Hepatocyte (in vitro differentiated cells): ENCODE results near the gene CCNT1. TPM values are rescaled to one million over a fixed set of nuclear protein-coding genes. Genes with fewer than 3 reads are reported as not detected.

ENCODE experiments used
- DNase-seq: peaks from one replicate; pipeline ENCODE4 v3.0.0-alpha.2; 2016; ENCODE audit warnings: low spot score
- H2AFZ ChIP-seq: fragments of 200-600 bp; sonication (generic); 2 replicates; pipeline ENCODE4 v1.6.0; 2016; ENCODE audit warnings: antibody characterized with exemption, mild to moderate bottlenecking
- H3K27ac ChIP-seq: fragments of 200-600 bp; sonication (generic); 2 replicates; pipeline ENCODE4 v1.5.1; 2016; ENCODE audit warnings: mild to moderate bottlenecking
- H3K27me3 ChIP-seq: fragments of 200-600 bp; sonication (generic); 2 replicates; pipeline ENCODE4 v1.6.1; 2016
- H3K36me3 ChIP-seq: fragments of 200-600 bp; sonication (generic); replicated peaks from 2 replicates; pipeline ENCODE4 v1.5.1; 2016; ENCODE audit warnings: low read depth; ENCODE audit not compliant: insufficient read depth
- H3K4me1 ChIP-seq: fragments of 200-600 bp; sonication (generic); 2 replicates; pipeline ENCODE4 v1.5.1; 2016; ENCODE audit warnings: mild to moderate bottlenecking, moderate library complexity; ENCODE audit not compliant: insufficient read depth
- H3K4me2 ChIP-seq: fragments of 200-600 bp; sonication (generic); 2 replicates; pipeline ENCODE4 v1.6.0; 2016
- H3K4me3 ChIP-seq: fragments of 200-600 bp; sonication (generic); 2 replicates; pipeline ENCODE4 v1.5.1; 2016; ENCODE audit warnings: mild to moderate bottlenecking
- H3K79me2 ChIP-seq: fragments of 200-600 bp; sonication (generic); 2 replicates; pipeline ENCODE4 v1.6.0; 2017; ENCODE audit warnings: mild to moderate bottlenecking
- H3K9me2 ChIP-seq: fragments of 200-600 bp; sonication (generic); replicated peaks from 2 replicates; pipeline ENCODE4 v1.6.0; 2017; ENCODE audit warnings: mild to moderate bottlenecking; ENCODE audit not compliant: insufficient read depth
- H3K9me3 ChIP-seq: fragments of 200-600 bp; sonication (generic); 2 replicates; pipeline ENCODE4 v1.5.1; 2016; ENCODE audit warnings: low read depth, mild to moderate bottlenecking
- H4K20me1 ChIP-seq: fragments of 200-600 bp; sonication (generic); 2 replicates; pipeline ENCODE4 v1.6.0; 2016; ENCODE audit warnings: mild to moderate bottlenecking; ENCODE audit not compliant: insufficient read depth, poor library complexity, severe bottlenecking
- CTCF ChIP-seq: fragments of 200-600 bp; sonication (generic); IDR thresholded peaks from 2 replicates; pipeline ENCODE4 v1.5.1; 2016; ENCODE audit warnings: antibody characterized with exemption, mild to moderate bottlenecking; ENCODE audit not compliant: poor library complexity
- EZH2 ChIP-seq: fragments of 200-600 bp; sonication (generic); IDR thresholded peaks from 2 replicates; pipeline ENCODE4 v1.6.1; 2016; ENCODE audit warnings: antibody characterized with exemption, mild to moderate bottlenecking, borderline replicate concordance
- EZH2phosphoT487 ChIP-seq: fragments of 200-600 bp; sonication (generic); IDR thresholded peaks from one replicate; pipeline ENCODE4 v1.6.1; 2018; ENCODE audit warnings: antibody characterized with exemption, mild to moderate bottlenecking, low read depth, moderate library complexity; ENCODE audit not compliant: unreplicated experiment, severe bottlenecking
- WGBS: methylation state at CpG from one replicate; pipeline ENCODE4 v1.1.6; 2016; ENCODE audit warnings: low lambda C conversion rate; ENCODE audit errors: missing lambda C conversion rate; 5-methylcytosine and 5-hydroxymethylcytosine counted together
- microRNA counts: library from miRNA; unstranded; fragments of <30 nt; microRNA quantifications from one replicate; lab custom pipeline; 2017
- microRNA-seq: library from miRNA; unstranded; fragments of <30 nt; microRNA quantifications from one replicate; pipeline ENCODE4, GENCODE V29; 2017
- polyA plus RNA-seq: library from polyadenylated mRNA; unstranded; fragments of >200 nt; fragmentation: Nextera tagmentation; extraction: Ambion mirVana; gene quantifications from 2 replicates; pipeline ENCODE4 v1.2.1, GENCODE V29; 2016
- small RNA-seq: library from RNA; depleted of rRNA; stranded (forward); fragments of <200 nt; gene quantifications from one replicate; pipeline ENCODE3, GENCODE V24; 2014
- total RNA-seq: library from RNA; depleted of rRNA; stranded (reverse); fragments of >200 nt; gene quantifications from 2 replicates; pipeline ENCODE4 v1.2.3, GENCODE V29; 2014

Gene CCNT1
- total and polyA plus RNA-seq, 2 experiments from 2014 or later, result 5.2 to 27.0 TPM

- no peaks in the 10 kb centered on the region for H3K4me1 ChIP-seq
Measured at GRCh38 chr12:48640854-48641253, 75.7 kb downstream of the CCNT1 start.

GRCh38 chr12:48640428-48640827, 76.1 kb downstream of the CCNT1 start:
- no peak overlapping the region for H3K27ac ChIP-seq

More at GRCh38 chr12:48640854-48641253, 75.7 kb downstream of the CCNT1 start:
- Histone ChIP-seq H3K9me3 (no peaks in the 10 kb centered on the region), H4K20me1 (no peaks in the 10 kb centered on the region), H3K4me3 (no peak overlapping the region), H3K36me3 (no peaks in the 10 kb centered on the region), H3K4me2 (no peak overlapping the region), H2AFZ (no peak overlapping the region), H3K27ac (no peak overlapping the region), H3K27me3 (no peaks in the 10 kb centered on the region), H3K79me2 (no peaks in the 10 kb centered on the region), H3K9me2 (no peaks in the 10 kb centered on the region)
- WGBS, result 97% methylated on average over 3 of the region's 3 CpGs
- TF ChIP-seq CTCF (no peak), EZH2phosphoT487 (no peak), EZH2 (no peak)
- no peak for DNase-seq

More at GRCh38 chr12:48640428-48640827, 76.1 kb downstream of the CCNT1 start:
- Histone ChIP-seq H3K9me3 (no peaks in the 10 kb centered on the region), H3K4me3 (no peak overlapping the region), H3K4me1 (no peaks in the 10 kb centered on the region), H3K79me2 (no peaks in the 10 kb centered on the region), H3K27me3 (no peaks in the 10 kb centered on the region), H4K20me1 (no peaks in the 10 kb centered on the region), H3K9me2 (no peaks in the 10 kb centered on the region), H2AFZ (no peak overlapping the region), H3K4me2 (no peak overlapping the region), H3K36me3 (no peaks in the 10 kb centered on the region)
- no peak for TF ChIP-seq EZH2phosphoT487
- no peak for TF ChIP-seq EZH2
- TF ChIP-seq CTCF, result no peak
- DNase-seq, result no peak

MicroRNA genes within 50 kb of the gene (microRNA counts, 767-probe panel; counts per million panel counts)
- microRNA hsa-miR-1291 (lab: Ali Mortazavi, UCI), result not detected

Small RNA genes lying within 50 kb of the gene (microRNA-seq; reads per million reads assigned to microRNA genes)
- not detected for gene MIR1291

Small RNA genes lying within 50 kb of the gene (small RNA-seq; reads per million reads assigned to genes)
- gene MIR1291 (not detected), gene SNORA2A (3.7 reads per million, percentile 91 among the genes with 10 or more reads in this experiment), gene SNORA2B (2.1 reads per million, percentile 87 among the genes with 10 or more reads in this experiment), gene SNORA2C (0.56 reads per million, percentile 45 among the genes with 10 or more reads in this experiment)

Other genes with a start within 250 kb of the CCNT1 start
- not detected in 2 replicates for gene ANP32D, start 244.1 kb downstream of the CCNT1 start, total RNA-seq
- gene ANP32D, start 244.1 kb downstream of the CCNT1 start, polyA plus RNA-seq, result not detected in 2 replicates
- not detected in 2 replicates for gene C12orf54, start 234.2 kb downstream of the CCNT1 start, total RNA-seq
- gene C12orf54, start 234.2 kb downstream of the CCNT1 start, polyA plus RNA-seq, result 0.34 and 2.7 TPM in 2 replicates
- 0.17 TPM in 1 of 2 replicates, not detected in the other for gene OR8S1, start 191.1 kb downstream of the CCNT1 start, total RNA-seq
- gene OR8S1, start 191.1 kb downstream of the CCNT1 start, polyA plus RNA-seq, result 1.1 TPM in 1 of 2 replicates, not detected in the other
- gene LALBA, start 146.7 kb downstream of the CCNT1 start, total RNA-seq, result not detected in 2 replicates
- 0.16 TPM in 1 of 2 replicates, not detected in the other for gene LALBA, start 146.7 kb downstream of the CCNT1 start, polyA plus RNA-seq
- gene KANSL2, start 34.5 kb downstream of the CCNT1 start, total RNA-seq, result 30.3 and 33.3 TPM in 2 replicates
- gene KANSL2, start 34.5 kb downstream of the CCNT1 start, polyA plus RNA-seq, result 22.6 and 27.1 TPM in 2 replicates
- gene ADCY6, start 72.4 kb upstream of the CCNT1 start, total RNA-seq, result 27.9 and 37.7 TPM in 2 replicates
- 19.0 and 22.7 TPM in 2 replicates for gene ADCY6, start 72.4 kb upstream of the CCNT1 start, polyA plus RNA-seq
- gene CACNB3, start 101.8 kb upstream of the CCNT1 start, total RNA-seq, result 14.2 and 23.2 TPM in 2 replicates
- gene CACNB3, start 101.8 kb upstream of the CCNT1 start, polyA plus RNA-seq, result 24.1 and 28.6 TPM in 2 replicates
- 73.1 and 74.8 TPM in 2 replicates for gene DDX23, start 135.5 kb upstream of the CCNT1 start, total RNA-seq
- gene DDX23, start 135.5 kb upstream of the CCNT1 start, polyA plus RNA-seq, result 41.7 and 46.5 TPM in 2 replicates
- gene RND1, start 149.2 kb upstream of the CCNT1 start, total RNA-seq, result 25.8 and 39.1 TPM in 2 replicates
- 78.5 and 99.1 TPM in 2 replicates for gene RND1, start 149.2 kb upstream of the CCNT1 start, polyA plus RNA-seq
- gene FKBP11, start 208.8 kb upstream of the CCNT1 start, total RNA-seq, result 30.4 and 37.8 TPM in 2 replicates
- gene FKBP11, start 208.8 kb upstream of the CCNT1 start, polyA plus RNA-seq, result 201 and 232 TPM in 2 replicates
- gene ARF3, start 240.8 kb upstream of the CCNT1 start, total RNA-seq, result 67.7 and 71.3 TPM in 2 replicates
- gene ARF3, start 240.8 kb upstream of the CCNT1 start, polyA plus RNA-seq, result 57.6 and 61.6 TPM in 2 replicates